GM23338 (cell line): ENCODE data around the gene RASGRP4. TPM values are rescaled to one million over a fixed set of nuclear protein-coding genes. Genes with fewer than 3 reads are reported as not detected.

Source experiments
- ATAC-seq: fragments of 200-7000 bp; cut with Tn5 transposase; 3 replicates; pipeline ENCODE4 v1.9.1; 2020
- DNase-seq: peaks from one replicate; pipeline ENCODE4 v3.0.0-alpha.2; 2015; ENCODE audit warnings: low spot score
- H2AFZ ChIP-seq: fragments of 200-600 bp; sonication (generic); 2 replicates; pipeline ENCODE4 v1.8.0; 2016; ENCODE audit warnings: antibody characterized with exemption, mild to moderate bottlenecking, moderate library complexity
- H3F3A ChIP-seq: fragments of 200-600 bp; sonication (generic); replicated peaks from 2 replicates; pipeline ENCODE4 v1.8.0; 2017; ENCODE audit warnings: antibody characterized with exemption, mixed run types, low read depth
- H3K27ac ChIP-seq: fragments of 200-600 bp; sonication (generic); 2 replicates; pipeline ENCODE4 v1.6.1; 2016; ENCODE audit warnings: low read depth
- H3K27me3 ChIP-seq: fragments of 200-600 bp; sonication (generic); 2 replicates; pipeline ENCODE4 v1.8.0; 2016; ENCODE audit warnings: mild to moderate bottlenecking, mixed run types, moderate library complexity; ENCODE audit not compliant: insufficient read depth
- H3K36me3 ChIP-seq: fragments of 200-600 bp; sonication (generic); 2 replicates; pipeline ENCODE4 v1.8.0; 2016; ENCODE audit warnings: mild to moderate bottlenecking; ENCODE audit not compliant: insufficient read depth
- H3K4me1 ChIP-seq: fragments of 200-600 bp; sonication (generic); 2 replicates; pipeline ENCODE4 v1.8.0; 2016; ENCODE audit warnings: mild to moderate bottlenecking, moderate library complexity; ENCODE audit not compliant: insufficient read depth
- H3K4me2 ChIP-seq: fragments of 200-600 bp; sonication (generic); 2 replicates; pipeline ENCODE4 v1.7.1; 2017; ENCODE audit warnings: mixed run types
- H3K4me3 ChIP-seq: fragments of 200-600 bp; sonication (generic); 2 replicates; pipeline ENCODE4 v1.6.1; 2016; ENCODE audit warnings: mixed run types
- H3K79me2 ChIP-seq: fragments of 200-600 bp; sonication (generic); replicated peaks from 2 replicates; pipeline ENCODE4 v1.8.0; 2017; ENCODE audit warnings: mild to moderate bottlenecking; ENCODE audit not compliant: insufficient read depth
- H3K9me2 ChIP-seq: fragments of 200-600 bp; sonication (generic); 2 replicates; pipeline ENCODE4 v1.8.0; 2017; ENCODE audit not compliant: insufficient read depth
- H4K20me1 ChIP-seq: fragments of 200-600 bp; sonication (generic); replicated peaks from 2 replicates; pipeline ENCODE4 v1.8.0; 2017; ENCODE audit warnings: mild to moderate bottlenecking; ENCODE audit not compliant: insufficient read depth
- H3K27ac Mint-ChIP-seq: 2 replicates; pipeline ENCODE4 v1.8.0; 2020; ENCODE audit warnings: inconsistent platforms, mild to moderate bottlenecking, moderate library complexity, mixed read lengths
- H3K27me3 Mint-ChIP-seq: 3 replicates; pipeline ENCODE4 v1.8.0; 2022; ENCODE audit warnings: low read depth, mild to moderate bottlenecking, moderate library complexity, mixed read lengths, inconsistent platforms; ENCODE audit not compliant: insufficient read depth, poor library complexity
- H3K36me3 Mint-ChIP-seq: 3 replicates; pipeline ENCODE4 v1.8.0; 2021; ENCODE audit warnings: low read depth, mild to moderate bottlenecking, inconsistent platforms, moderate library complexity, mixed read lengths
- H3K4me1 Mint-ChIP-seq: 3 replicates; pipeline ENCODE4 v1.8.0; 2020; ENCODE audit warnings: mild to moderate bottlenecking, inconsistent platforms, mixed read lengths
- H3K4me3 Mint-ChIP-seq: 3 replicates; pipeline ENCODE4 v1.8.0; 2021; ENCODE audit warnings: moderate library complexity, mild to moderate bottlenecking, inconsistent platforms, mixed read lengths
- H3K9me3 Mint-ChIP-seq: 3 replicates; pipeline ENCODE4 v1.8.0; 2020; ENCODE audit warnings: moderate library complexity, mild to moderate bottlenecking, inconsistent platforms, mixed read lengths
- CTCF ChIP-seq, 2 experiments: fragments of 200-600 bp in 1 of 2; sonication (generic) in 1 of 2; conservative IDR thresholded peaks; 2 replicates each; pipeline versions ENCODE4 v1.5.1 to v1.6.1; 2016 to 2017; ENCODE audit warnings: antibody characterized with exemption in 2 of 2, low read depth in 2 of 2, mild to moderate bottlenecking in 2 of 2, moderate library complexity in 1 of 2
- EZH2 ChIP-seq: fragments of 200-600 bp; sonication (generic); IDR thresholded peaks from one replicate; pipeline ENCODE4 v1.8.0; 2017; ENCODE audit warnings: antibody characterized with exemption, mild to moderate bottlenecking, low read depth; ENCODE audit not compliant: unreplicated experiment
- JUNB ChIP-seq: IDR thresholded peaks from one replicate; pipeline ENCODE4 v1.6.1; 2016; ENCODE audit warnings: antibody characterized with exemption; ENCODE audit not compliant: unreplicated experiment
- POLR2AphosphoS5 ChIP-seq: IDR thresholded peaks from 2 replicates; pipeline ENCODE4 v1.6.1; 2016; ENCODE audit warnings: antibody characterized with exemption, low read depth
- STAT1 ChIP-seq: IDR thresholded peaks from one replicate; pipeline ENCODE4 v1.6.1; 2016; ENCODE audit warnings: antibody characterized with exemption; ENCODE audit not compliant: unreplicated experiment
- ZNF462 ChIP-seq: fragments of 250-450 bp; sonication (Bioruptor Pico); IDR thresholded peaks from 2 replicates; pipeline ENCODE4 v1.5.0; 2020; ENCODE audit warnings: mild to moderate bottlenecking, moderate library complexity
- polyA plus RNA-seq: library from polyadenylated mRNA; unstranded; fragments of >200 nt; fragmentation: Nextera tagmentation; extraction: Ambion mirVana; gene quantifications from 2 replicates; pipeline ENCODE4 v1.2.1, GENCODE V29; 2016
- total RNA-seq: library from RNA; depleted of rRNA; stranded (reverse); fragments of >200 nt; shearing (Covaris generic); gene quantifications from 2 replicates; pipeline ENCODE4 v1.2.3, GENCODE V29; 2014
- TF ChIP-seq, protein P1 (sequence below): IDR thresholded peaks from 2 replicates; pipeline ENCODE4 v1.6.1; 2016; ENCODE audit warnings: antibody characterized with exemption

The RASGRP4 gene
- total and polyA plus RNA-seq, 2 experiments from 2014 or later = 1.6 to 3.6 TPM

DNA sequence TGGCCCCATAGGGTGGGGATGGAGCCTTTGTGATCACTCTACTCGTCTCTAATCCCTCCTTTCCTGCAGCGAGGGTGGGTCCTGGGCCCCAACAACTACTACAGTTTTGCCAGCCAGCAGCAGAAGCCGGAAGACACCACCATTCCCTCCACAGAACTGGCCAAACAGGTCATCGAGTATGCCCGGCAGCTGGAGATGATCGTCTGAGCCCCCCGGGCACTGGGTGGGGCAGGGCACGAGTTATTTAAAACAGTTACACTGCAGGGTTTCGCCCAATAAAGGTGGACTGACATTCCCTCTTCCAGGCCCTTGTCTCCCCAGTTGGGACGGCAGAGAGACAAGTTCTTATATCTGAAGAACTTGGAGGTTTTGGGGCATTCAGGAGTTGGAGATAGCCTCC is 42.8 kb downstream of the RASGRP4 start:
- Histone ChIP-seq H3K36me3 (peaks cover 11% of the 10 kb centered on the region), H3K27me3 (peaks cover 24% of the 10 kb centered on the region), H3K4me2 (no peak overlapping the region), H3K79me2 (no peaks in the 10 kb centered on the region), H3K27ac (no peak overlapping the region), H4K20me1 (peaks cover 8% of the 10 kb centered on the region), H3K4me1 (peaks cover 3% of the 10 kb centered on the region), H3K4me3 (no peak overlapping the region), H3K9me2 (no peaks in the 10 kb centered on the region), H2AFZ (no peak overlapping the region), H3F3A (peaks cover 15% of the 10 kb centered on the region)
- Mint-ChIP-seq H3K27me3 (peaks cover 32% of the 10 kb centered on the region), H3K36me3 (peaks cover 48% of the 10 kb centered on the region), H3K9me3 (no peaks in the 10 kb centered on the region; the same call in 2 of the 3 replicates), H3K4me3 (no peak overlapping the region), H3K4me1 (peaks cover 16% of the 10 kb centered on the region), H3K27ac (no peak overlapping the region)
- TF ChIP-seq JUNB = no peak
- TF ChIP-seq, protein P1, sequence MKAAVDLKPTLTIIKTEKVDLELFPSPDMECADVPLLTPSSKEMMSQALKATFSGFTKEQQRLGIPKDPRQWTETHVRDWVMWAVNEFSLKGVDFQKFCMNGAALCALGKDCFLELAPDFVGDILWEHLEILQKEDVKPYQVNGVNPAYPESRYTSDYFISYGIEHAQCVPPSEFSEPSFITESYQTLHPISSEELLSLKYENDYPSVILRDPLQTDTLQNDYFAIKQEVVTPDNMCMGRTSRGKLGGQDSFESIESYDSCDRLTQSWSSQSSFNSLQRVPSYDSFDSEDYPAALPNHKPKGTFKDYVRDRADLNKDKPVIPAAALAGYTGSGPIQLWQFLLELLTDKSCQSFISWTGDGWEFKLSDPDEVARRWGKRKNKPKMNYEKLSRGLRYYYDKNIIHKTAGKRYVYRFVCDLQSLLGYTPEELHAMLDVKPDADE = no peak
- TF ChIP-seq POLR2AphosphoS5 = no peak
- TF ChIP-seq ZNF462 (CRISPR knock-in tag) = no peak
- no peak for TF ChIP-seq EZH2
- no peak for TF ChIP-seq STAT1
- no peak for TF ChIP-seq CTCF (conservative IDR thresholded peaks at IDR 0.05; ENCODE audit: low read depth in 2 of 2)
- DNase-seq (no peak), ATAC-seq (no peak)
